B cell (primary cell): ENCODE measurements around the gene RASSF8.

Source experiments
- CTCF ChIP-seq: fragments of 200-600 bp; IDR thresholded peaks from one replicate; pipeline ENCODE4 v1.8.0; 2022; ENCODE audit warnings: antibody characterized with exemption, mild to moderate bottlenecking
- EZH2 ChIP-seq: IDR thresholded peaks from 2 replicates; pipeline ENCODE4 v1.6.1; 2012; ENCODE audit warnings: borderline replicate concordance, low read depth, mild to moderate bottlenecking, moderate library complexity, low read length; ENCODE audit not compliant: insufficient read depth, poor library complexity, severe bottlenecking

- no peak for TF ChIP-seq CTCF
- TF ChIP-seq EZH2 = no peak
Observed at GRCh38 chr12:25980035-25980434, 21.6 kb downstream of the RASSF8 start.
